GM12864 (cell line): ENCODE measurements around the gene MNT.

Experiments used
- DNase-seq: peaks from one replicate; pipeline ENCODE4 v3.0.0-alpha.2; 2011; ENCODE audit warnings: low read depth
- H3K4me3 ChIP-seq: 2 replicates; pipeline ENCODE4 v1.5.1; 2011; ENCODE audit warnings: mild to moderate bottlenecking, low read depth, low read length, control low read depth
- TF ChIP-seq, protein P1 (sequence below): IDR thresholded peaks from 2 replicates; pipeline ENCODE4 v1.5.1; 2011; ENCODE audit warnings: low read depth, mild to moderate bottlenecking, moderate library complexity, low read length, control low read depth, inconsistent platforms; ENCODE audit errors: missing control alignments

MNT gene

GRCh38 chr17:2351269-2351668, 49.6 kb downstream of the MNT start:
- TF ChIP-seq, protein P1, sequence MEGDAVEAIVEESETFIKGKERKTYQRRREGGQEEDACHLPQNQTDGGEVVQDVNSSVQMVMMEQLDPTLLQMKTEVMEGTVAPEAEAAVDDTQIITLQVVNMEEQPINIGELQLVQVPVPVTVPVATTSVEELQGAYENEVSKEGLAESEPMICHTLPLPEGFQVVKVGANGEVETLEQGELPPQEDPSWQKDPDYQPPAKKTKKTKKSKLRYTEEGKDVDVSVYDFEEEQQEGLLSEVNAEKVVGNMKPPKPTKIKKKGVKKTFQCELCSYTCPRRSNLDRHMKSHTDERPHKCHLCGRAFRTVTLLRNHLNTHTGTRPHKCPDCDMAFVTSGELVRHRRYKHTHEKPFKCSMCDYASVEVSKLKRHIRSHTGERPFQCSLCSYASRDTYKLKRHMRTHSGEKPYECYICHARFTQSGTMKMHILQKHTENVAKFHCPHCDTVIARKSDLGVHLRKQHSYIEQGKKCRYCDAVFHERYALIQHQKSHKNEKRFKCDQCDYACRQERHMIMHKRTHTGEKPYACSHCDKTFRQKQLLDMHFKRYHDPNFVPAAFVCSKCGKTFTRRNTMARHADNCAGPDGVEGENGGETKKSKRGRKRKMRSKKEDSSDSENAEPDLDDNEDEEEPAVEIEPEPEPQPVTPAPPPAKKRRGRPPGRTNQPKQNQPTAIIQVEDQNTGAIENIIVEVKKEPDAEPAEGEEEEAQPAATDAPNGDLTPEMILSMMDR = no peak
- DNase-seq = no peak
- H3K4me3 ChIP-seq = no peak overlapping the region

DNA sequence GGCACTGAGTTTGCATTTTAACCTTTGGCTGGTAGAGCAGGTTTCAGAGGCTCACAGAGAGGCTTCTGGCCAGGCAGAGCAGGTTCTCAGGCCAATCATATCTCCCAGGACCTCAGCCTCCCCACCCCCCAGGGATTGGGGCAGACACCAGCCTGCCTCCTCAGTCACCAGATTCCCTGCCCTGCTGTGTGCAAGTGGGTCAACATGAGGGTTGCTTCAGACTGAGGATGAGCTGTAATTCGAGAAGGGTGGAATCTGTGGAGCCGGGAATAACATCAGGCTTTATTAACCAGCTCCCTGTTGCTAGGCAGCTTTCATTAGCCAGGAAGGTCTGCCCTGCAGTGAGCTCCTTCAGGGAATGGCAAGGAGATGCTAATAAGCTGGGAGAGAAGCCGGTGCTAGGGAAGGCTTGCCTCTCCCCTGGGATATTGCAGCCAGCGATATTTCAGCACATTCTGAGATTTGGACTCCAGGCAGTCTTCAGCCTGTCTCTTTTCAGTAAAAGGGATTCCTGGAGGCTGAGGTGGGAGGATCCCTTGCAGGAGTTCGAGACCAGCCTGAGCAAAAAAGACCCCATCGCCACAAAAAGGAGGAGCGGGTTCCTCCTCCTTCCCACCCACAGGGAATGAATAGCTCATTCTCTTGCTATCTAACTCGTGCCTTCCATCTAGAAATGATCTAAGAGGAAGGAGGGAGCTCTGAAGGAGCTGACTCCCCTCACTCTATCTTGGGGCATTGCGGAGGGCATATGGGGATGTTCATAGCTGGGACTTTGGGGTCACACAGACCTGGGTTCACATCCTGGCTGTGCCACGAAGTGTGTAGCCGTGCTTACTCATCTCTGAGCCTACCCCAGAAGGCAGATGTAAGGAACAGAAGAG, 52.8 kb downstream of the MNT start:
- H3K4me3 ChIP-seq = no peak overlapping the region
- DNase-seq = no peak
- TF ChIP-seq, protein P1 = no peak

DNA sequence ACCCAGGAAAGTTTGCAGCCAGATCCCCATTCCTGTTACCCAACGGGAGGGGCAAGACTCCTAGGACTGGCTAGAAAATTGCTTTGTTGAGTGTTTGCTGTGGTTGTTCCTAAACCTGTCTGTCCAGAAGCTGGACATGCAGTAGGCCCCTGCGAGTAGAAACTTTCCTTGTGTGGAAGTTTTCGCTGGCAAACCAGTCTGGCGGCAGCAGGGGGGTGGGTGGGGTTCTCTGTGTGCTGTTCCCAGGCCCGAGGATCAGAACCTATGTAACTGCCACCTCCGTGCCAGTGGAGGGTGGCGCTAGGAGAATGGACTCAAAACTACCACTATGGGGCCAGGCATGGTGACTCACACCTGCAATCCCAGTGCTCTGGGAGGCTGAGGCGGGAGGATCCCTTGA, 54.4 kb downstream of the MNT start:
- DNase-seq = no peak
- H3K4me3 ChIP-seq = no peak overlapping the region
- TF ChIP-seq, protein P1 = no peak

- DNase-seq = no peak
- TF ChIP-seq, protein P1 = no peak
- no peak overlapping the region for H3K4me3 ChIP-seq
Measured at GRCh38 chr17:2344528-2344927, 56.3 kb downstream of the MNT start.

- DNase-seq = no peak
- TF ChIP-seq, protein P1 = no peak
- H3K4me3 ChIP-seq = no peak overlapping the region
Measured at GRCh38 chr17:2343421-2343820, 57.4 kb downstream of the MNT start.

DNA sequence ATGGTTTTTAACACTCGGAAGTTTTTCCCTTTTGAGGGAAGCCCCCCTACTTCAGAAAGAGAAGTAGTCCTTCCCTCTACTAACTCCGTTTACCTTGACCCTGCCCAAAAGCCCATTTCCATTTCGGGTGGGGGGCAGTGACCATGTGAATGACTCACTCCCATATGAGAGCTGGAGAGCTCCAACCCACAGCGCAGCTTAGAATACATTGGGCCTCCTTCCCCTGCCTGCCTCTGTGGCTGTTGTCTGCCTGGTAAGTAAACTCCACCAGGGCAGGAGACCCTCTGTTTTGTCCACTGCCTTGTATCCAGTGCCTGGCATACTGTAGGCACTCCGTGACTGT, 62.6 kb downstream of the MNT start:
- no peak for DNase-seq
- TF ChIP-seq, protein P1 = no peak
- peak overlapping the region; percentile 91 for H3K4me3 ChIP-seq
